GM06990 (cell line): Measurements from ENCODE around the gene KMT2E.

Experiments used
- DNase-seq: peaks from one replicate; pipeline ENCODE4 v3.0.0-alpha.2; 2011; ENCODE audit not compliant: insufficient read length; ENCODE audit errors: extremely low read depth
- H3K27me3 ChIP-seq: replicated peaks from 2 replicates; pipeline ENCODE4 v1.6.0; 2011; ENCODE audit warnings: low read length; ENCODE audit not compliant: control insufficient read depth, insufficient read depth
- H3K36me3 ChIP-seq: 2 replicates; pipeline ENCODE4 v1.5.1; 2011; ENCODE audit warnings: low read length; ENCODE audit not compliant: control insufficient read depth, insufficient read depth
- H3K4me3 ChIP-seq: replicated peaks from 2 replicates; pipeline ENCODE4 v1.5.1; 2011; ENCODE audit warnings: low read depth, mild to moderate bottlenecking, control low read depth, low read length
- TF ChIP-seq, protein P1 (sequence below): IDR thresholded peaks from 2 replicates; pipeline ENCODE4 v1.5.1; 2011; ENCODE audit warnings: low read length, control low read depth, mild to moderate bottlenecking, inconsistent platforms; ENCODE audit not compliant: insufficient read depth, poor library complexity, severe bottlenecking

Gene KMT2E

DNA sequence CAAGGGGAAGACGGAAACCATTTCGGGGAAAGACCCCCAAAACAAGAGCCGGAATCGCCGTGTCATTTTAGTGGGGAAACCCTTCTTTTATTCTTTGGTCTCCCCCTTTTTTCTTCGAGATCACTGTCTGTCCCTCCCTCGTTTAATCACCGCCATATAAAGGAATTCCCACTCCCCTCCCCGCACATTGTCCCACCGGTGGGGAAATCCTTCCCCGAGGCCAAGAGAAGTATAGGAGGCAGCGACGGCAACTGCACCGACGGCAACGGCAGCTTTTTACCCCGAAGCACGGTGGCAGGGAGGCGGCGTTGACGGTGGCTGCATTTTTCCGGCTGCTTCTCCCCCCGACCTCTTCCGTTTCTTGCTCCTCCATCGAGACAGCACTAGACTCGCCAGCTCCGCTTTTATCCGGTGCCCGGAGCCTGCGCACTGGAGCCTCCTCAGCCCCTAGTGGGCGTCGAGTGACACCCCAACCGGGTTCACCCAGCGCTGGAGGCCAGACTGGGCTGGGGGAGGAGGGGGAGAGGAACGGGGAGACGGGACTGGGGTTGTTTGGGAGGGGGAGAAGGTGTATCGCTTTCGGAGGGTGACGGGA is 687 bp upstream of the KMT2E start:
- H3K27me3 ChIP-seq: no peaks in the 10 kb centered on the region
- TF ChIP-seq, protein P1, sequence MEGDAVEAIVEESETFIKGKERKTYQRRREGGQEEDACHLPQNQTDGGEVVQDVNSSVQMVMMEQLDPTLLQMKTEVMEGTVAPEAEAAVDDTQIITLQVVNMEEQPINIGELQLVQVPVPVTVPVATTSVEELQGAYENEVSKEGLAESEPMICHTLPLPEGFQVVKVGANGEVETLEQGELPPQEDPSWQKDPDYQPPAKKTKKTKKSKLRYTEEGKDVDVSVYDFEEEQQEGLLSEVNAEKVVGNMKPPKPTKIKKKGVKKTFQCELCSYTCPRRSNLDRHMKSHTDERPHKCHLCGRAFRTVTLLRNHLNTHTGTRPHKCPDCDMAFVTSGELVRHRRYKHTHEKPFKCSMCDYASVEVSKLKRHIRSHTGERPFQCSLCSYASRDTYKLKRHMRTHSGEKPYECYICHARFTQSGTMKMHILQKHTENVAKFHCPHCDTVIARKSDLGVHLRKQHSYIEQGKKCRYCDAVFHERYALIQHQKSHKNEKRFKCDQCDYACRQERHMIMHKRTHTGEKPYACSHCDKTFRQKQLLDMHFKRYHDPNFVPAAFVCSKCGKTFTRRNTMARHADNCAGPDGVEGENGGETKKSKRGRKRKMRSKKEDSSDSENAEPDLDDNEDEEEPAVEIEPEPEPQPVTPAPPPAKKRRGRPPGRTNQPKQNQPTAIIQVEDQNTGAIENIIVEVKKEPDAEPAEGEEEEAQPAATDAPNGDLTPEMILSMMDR: peak; percentile 65
- H3K4me3 ChIP-seq: peak overlapping the region; percentile 99
- DNase-seq: peak; percentile 92
- H3K36me3 ChIP-seq: no peaks in the 10 kb centered on the region; the same call in 1 of the 2 replicates

DNA sequence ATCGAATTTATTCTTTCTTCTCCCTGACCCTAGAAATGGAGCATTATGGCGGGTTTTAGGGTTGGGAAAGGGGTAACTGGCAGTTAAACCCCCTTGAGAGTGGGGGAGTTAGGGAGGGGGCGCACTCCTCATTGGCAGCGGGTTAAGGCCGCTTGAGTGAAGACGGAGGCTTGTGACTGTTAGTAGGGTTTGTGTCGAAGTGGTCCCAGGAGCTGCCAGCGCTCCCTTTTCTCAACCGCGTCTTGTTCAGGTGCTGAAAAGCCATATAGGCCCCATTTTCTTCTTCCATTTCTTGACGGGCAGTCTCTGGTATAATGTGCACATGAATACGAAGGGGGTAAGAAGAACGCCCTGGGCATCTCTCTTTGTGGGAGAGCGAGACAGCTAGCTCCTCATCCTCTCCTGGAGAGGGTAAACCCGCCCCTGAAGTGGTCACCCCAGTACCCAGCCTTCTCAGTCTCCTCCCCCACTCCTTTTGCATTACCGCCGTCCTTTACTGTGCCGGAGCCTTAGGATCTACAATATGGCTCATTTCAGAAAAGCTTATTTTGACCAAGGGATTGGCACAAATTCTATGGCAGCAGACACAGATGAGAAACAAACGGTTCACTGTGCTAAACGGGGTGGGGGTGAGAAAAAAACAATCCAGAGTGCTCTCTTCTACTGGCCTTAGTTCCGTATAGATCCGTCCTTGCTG is 836 bp downstream of the KMT2E start:
- Histone ChIP-seq H3K4me3 (peak overlapping the region; percentile 99), H3K36me3 (no peaks in the 10 kb centered on the region), H3K27me3 (no peaks in the 10 kb centered on the region)
- peak; percentile 58 for DNase-seq
- TF ChIP-seq, protein P1: no peak

DNA sequence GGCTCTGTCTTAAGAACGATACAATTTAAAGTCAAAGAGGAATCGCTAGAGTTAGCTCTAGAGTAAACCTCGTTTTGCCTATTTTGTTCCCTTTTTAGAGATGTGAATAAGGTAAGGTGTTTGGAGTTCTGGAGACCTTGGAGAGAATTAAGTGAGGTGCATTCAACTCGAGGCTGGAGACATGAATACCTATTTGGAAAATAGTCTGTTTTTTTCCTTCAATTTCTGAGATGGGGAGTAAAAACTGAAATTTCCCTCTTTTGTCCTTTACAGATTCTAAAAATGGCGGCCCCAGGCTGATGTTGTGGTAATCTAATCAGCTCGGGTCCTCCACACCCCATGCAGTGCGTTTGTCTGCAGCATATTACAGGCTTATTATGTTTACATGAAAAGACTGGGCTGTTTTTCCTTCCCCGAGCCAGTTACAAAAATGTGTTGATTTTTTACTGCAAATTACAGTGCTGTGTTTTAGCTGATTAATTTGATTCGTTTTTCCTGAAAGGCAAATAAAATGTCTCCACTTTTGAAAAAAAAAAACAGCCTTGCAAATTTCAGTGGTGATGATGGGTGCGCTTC is 1.5 kb downstream of the KMT2E start:
- TF ChIP-seq, protein P1: no peak
- H3K27me3 ChIP-seq: no peaks in the 10 kb centered on the region
- DNase-seq: no peak
- peak overlapping the region; percentile 99 for H3K4me3 ChIP-seq
- no peaks in the 10 kb centered on the region for H3K36me3 ChIP-seq

DNA sequence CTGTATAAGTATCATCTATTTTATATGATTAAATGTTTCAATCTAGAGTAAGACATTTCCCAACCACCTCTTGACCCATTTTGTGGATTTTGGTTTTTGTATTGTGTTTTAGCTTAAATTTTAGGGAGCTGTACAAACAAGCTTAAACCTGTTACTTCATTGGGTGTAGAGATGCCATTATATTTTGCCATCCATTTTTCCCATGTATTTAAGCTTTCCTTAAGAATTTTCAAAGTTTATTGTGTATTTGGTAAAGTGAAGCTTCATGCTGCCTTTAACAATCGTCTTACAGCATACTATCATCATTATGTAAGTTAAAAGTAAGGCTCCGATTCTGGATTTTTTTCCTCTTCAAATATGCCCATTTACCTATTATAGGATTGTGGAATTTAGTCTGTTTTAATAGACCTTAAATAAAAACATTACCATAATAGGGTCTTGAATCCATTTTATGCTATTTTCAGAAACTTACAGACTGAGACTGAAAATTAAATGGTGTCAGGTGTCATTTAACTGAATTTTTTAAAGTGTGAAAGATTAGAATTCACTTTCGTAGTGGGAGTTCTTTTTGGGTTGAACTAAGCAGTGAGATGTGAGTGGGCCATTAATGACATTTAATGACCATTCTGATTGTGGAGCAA is 2.2 kb downstream of the KMT2E start:
- no peak for DNase-seq
- H3K36me3 ChIP-seq: no peaks in the 10 kb centered on the region
- no peaks in the 10 kb centered on the region for H3K27me3 ChIP-seq
- TF ChIP-seq, protein P1: no peak
- peak overlapping the region; percentile 99 for H3K4me3 ChIP-seq

DNA sequence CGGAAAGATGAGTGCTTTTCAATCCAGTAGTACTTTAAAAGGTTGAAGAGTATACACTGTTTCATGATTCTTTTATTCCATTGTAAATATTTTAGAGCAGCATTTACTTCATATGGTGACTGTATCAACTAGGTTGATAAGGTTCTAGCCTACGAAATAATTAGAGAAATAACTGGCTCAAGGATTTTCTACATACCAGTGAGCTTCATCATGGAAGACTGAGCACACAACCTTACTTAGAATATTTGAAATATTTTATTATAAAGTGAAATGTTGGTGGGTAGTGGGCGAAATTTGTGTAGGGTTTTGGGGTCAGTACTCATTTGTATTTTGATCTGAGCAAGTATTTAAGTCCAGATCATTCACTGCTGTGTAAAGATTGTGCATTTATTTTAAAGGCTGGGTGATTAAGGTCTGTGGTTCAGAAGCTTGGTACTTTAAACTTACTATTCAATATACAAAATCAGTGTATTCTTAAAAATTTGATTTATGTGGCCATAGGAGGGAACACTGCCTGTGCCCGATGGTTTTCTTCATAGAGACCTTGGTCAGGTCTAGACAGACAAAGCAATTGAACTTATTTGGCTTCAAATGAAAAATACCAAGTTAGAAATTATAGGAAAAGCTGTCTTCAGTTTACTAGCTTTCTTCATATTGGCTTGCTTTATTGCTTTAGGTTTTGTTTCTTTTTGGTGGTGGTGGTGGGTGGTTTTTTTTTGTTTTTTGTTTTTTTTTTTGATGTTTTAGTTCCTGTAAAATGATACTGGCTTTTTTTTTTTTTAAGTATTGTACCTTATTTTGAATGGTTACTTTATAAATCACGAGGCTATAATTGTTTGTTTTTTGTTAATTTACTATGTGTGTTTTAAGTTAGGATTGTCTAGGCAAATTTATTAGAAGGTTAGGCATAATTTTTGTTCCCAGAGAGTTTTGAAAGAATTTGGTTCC is 3.0 kb downstream of the KMT2E start:
- Histone ChIP-seq H3K36me3 (no peaks in the 10 kb centered on the region), H3K27me3 (no peaks in the 10 kb centered on the region), H3K4me3 (peak overlapping the region; percentile 99)
- TF ChIP-seq, protein P1: no peak
- no peak for DNase-seq
